Pulmonary artery endothelial cell (primary cell): Measurements from ENCODE around the gene KRTAP5-8. TPM values are rescaled to one million over a fixed set of nuclear protein-coding genes. Genes with fewer than 3 reads are reported as not detected.
"Not testable (repeated sequence)": the region's sequence is repeated elsewhere in the genome, so short reads cannot be mapped to it uniquely, and the experiment has no call there.

Source experiments
- DNase-seq: peaks from one replicate; pipeline ENCODE4 v3.0.0-alpha.2; 2011; ENCODE audit warnings: low read depth, low spot score
- total RNA-seq: library from RNA; depleted of rRNA; stranded (reverse); fragments of >200 nt; gene quantifications from 2 replicates; pipeline ENCODE4 v1.2.3, GENCODE V29; 2014

Gene KRTAP5-8
- total RNA-seq, 1 donor from 2014 or later, result not detected

- not testable (repeated sequence) for DNase-seq
Measured at GRCh38 chr11:71571101-71571850, 33.5 kb downstream of the KRTAP5-8 start.

- no peak for DNase-seq
Measured at GRCh38 chr11:71572811-71573210, 35.0 kb downstream of the KRTAP5-8 start.

DNA sequence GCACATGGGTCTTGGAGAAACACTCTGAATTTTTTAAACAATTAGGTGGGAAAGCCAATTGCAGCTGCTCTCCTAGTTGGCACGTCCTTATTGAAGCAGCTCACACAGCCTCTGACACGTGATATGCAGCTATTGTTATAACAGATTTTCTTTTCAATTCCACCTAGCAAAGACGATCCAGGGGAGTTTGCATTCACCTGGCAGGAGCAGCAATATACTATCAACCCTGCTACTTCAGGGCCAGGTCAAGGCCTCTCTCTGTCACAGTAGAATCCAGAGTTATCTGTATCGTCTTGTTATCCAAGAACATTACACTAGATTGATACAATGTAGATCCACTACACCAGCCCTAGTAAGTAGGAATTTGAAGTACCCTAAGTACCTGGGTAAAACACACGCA, 36.6 kb downstream of the KRTAP5-8 start:
- DNase-seq, result no peak

DNA sequence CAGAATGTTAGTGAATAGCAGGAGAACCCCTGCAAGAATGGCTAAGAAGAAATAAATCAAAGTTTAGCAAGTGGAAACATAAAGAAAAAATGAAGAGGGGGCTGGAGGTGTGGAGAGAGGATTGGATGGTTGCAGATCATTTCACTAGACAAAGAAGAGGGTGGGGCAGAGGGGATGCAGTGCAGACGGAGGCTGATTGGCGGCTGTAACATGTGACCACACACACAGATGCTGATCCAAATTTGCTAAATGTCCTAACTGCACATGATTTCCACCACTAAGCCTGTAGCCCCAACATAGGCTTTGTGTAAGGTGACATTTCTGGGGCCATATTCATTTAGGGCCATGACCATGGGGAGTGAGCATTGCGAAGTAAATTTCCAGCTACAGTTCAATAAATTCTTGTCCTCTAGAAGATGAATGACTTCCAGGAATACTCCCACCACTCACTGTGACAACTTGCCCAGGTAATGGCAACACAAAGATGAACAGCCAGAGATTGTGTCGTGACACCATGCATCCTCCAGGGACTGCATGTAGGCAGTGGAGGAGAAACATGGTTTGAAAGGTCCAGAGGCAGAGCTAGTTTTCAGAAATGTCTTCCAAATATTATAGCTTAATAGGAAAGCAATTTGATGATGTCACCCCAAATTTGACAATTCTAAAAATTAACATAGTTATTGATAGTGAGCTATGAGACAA, 38.0 kb downstream of the KRTAP5-8 start:
- no peak for DNase-seq

- DNase-seq, result not testable (repeated sequence)
Measured at GRCh38 chr11:71576688-71577465, 39.1 kb downstream of the KRTAP5-8 start.

DNA sequence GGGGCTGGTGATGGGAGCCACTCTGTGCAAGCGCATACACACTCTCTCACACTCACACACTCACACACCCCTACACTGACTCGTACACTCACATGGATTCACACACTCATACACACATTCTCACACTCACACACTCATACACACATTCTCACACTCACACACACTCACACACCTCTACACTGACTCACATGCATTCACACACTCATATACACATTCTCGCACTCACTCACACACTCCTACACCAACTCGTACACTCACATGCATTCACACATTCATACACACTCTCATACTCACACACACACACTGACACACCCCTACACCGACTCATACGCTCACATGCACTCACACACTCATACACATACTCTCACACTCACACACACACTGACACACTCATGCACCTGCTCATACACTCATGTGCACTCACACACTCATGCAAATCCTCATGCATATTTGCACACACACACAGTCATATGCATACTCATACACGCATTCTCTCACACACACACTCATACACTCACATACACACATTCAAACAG, 39.7 kb downstream of the KRTAP5-8 start:
- no peak for DNase-seq

- not testable (repeated sequence) for DNase-seq
Measured at GRCh38 chr11:71579513-71579912, 41.7 kb downstream of the KRTAP5-8 start.

GRCh38 chr11:71580057-71581003, 42.5 kb downstream of the KRTAP5-8 start:
- peak; percentile 59 for DNase-seq

- DNase-seq, result no peak
Measured at GRCh38 chr11:71581826-71582225, 44.0 kb downstream of the KRTAP5-8 start.

DNA sequence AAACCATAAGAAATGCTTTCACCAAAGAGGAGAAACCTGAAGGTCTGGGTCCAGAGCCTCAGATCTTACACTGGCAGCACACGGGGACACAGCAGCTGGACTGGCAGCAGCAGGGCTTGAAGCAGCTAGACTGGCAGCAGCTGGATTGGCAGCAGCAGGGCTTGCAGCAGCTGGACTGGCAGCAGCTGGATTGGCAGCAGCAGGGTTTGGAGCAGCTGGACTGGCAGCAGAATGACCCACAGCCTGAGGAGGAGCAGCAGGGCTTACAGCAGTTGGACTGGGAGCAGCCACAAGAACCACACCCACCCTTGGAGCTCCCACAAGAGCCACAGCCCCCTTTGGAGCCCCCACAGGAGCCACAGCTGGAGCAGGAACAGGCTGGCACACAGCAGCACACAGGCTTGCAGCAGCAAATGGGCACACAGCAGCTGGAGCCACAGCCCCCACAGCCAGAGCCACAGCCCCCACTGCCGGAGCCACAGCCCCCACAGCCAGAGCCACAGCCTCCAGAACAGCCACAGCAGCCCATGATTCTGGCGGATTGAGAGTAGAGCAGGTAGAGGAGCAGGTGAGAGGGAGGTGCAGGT, 44.6 kb downstream of the KRTAP5-8 start, which contains the start of gene KRTAP5-11:
TSS of gene KRTAP5-11 (minus strand) at position 567 of the 587 bp plus-strand sequence. CDS start at position 529, 38 bp downstream.
- DNase-seq, result no peak

DNA sequence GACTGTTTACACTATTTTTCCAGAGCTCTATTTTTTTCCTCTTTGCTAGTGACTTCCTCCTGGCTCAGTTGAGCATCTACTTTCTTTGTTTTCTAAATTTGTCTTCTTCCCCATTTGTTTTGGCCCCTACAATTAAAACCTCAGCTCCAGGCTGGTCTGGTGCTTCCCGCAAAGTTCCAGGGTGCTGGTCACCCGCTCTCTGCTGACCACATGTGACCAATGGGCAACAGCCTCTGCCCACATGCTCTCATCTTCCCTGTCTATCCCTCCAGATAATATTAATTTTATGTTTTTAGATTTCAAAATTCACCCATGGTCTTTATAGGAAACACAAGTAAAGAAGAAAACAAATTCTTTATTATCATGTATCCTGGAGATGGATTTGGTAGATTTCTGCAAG, 45.1 kb downstream of the KRTAP5-8 start:
- DNase-seq, result not testable (repeated sequence)

DNA sequence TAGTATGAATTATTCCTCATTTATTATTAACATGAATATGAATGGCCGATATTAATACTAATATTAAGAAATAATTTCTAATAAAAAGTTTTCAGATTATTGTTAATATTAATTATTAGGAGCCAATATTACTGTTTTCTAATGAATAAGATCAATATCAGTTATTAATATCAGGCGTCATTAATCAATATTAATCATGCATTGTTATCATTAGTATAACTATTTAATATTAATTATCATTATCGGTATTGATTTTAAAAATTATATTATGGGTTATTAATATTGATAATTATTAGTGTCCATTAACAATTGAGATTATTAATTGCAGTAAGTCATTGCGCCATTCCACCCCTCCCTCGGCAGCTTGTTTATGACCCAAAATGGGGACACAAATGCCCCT, 47.8 kb downstream of the KRTAP5-8 start:
- not testable (repeated sequence) for DNase-seq

DNA sequence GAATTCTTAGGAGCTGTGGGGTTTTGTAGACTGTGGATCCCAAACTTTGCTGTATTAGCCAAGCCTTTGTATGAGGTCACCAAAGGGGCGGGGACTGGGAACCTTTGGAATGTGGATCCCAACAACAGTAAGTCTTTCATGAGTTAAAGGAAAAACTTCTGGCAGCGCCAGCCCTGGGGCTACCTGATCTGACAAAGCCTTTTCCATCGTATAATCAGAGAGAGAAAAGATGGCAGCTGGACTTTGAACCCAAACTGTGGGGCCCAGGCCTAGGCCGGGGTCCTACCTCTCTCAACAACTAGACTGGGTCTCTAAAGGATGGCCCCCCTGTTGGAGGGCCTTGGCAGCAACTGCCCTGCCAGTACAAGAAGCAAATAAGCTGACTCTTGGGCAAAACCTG, 50.5 kb downstream of the KRTAP5-8 start:
- DNase-seq, result not testable (repeated sequence)

Other genes starting within 250 kb of the KRTAP5-8 start
- gene DHCR7, start 89.6 kb upstream of the KRTAP5-8 start, total RNA-seq, result 53.5 and 57.1 TPM in 2 replicates
- 93.6 and 110 TPM in 2 replicates for gene NADSYN1, start 84.8 kb upstream of the KRTAP5-8 start, total RNA-seq
- not detected in 2 replicates for gene KRTAP5-7, start 10.8 kb upstream of the KRTAP5-8 start, total RNA-seq
- gene KRTAP5-9, start 10.4 kb downstream of the KRTAP5-8 start, total RNA-seq, result not detected in 2 replicates
- not detected in 2 replicates for gene KRTAP5-10, start 27.5 kb downstream of the KRTAP5-8 start, total RNA-seq
- gene KRTAP5-11, start 44.9 kb downstream of the KRTAP5-8 start, total RNA-seq, result not detected in 2 replicates